NCI-H2029 (cell line): Measurements from ENCODE around the gene SEC62.
A peak's percentile ranks its signal among the peaks of the same experiment; 100 is the strongest.
"Not testable (repeated sequence)": the region's sequence is repeated elsewhere in the genome, so short reads cannot be mapped to it uniquely, and the experiment has no call there.

Experiments used
- DNase-seq: peaks from one replicate; lab custom pipeline; 2025; lab: John Stamatoyannopoulos, UW

SEC62 gene

GRCh38 chr3:170016057-170016456 lies 49.5 kb downstream of the SEC62 start:
- no peak for DNase-seq

- DNase-seq = not testable (repeated sequence)
These were observed 52.7 kb downstream of the SEC62 start for GRCh38 chr3:170019306-170019705.

GRCh38 chr3:170021083-170021482 lies 54.5 kb downstream of the SEC62 start:
- DNase-seq = no peak

- DNase-seq = no peak
These were observed 55.7 kb downstream of the SEC62 start for GRCh38 chr3:170022336-170022735.

GRCh38 chr3:170023165-170023564 lies 56.6 kb downstream of the SEC62 start:
- no peak for DNase-seq

- DNase-seq = no peak
These were observed 58.0 kb downstream of the SEC62 start for GRCh38 chr3:170024581-170024980.

GRCh38 chr3:170027233-170028102 lies 60.9 kb downstream of the SEC62 start:
- DNase-seq = no peak

GRCh38 chr3:170033489-170033888 lies 66.9 kb downstream of the SEC62 start:
- no peak for DNase-seq

- DNase-seq = peak; percentile 72
These were observed 71.1 kb downstream of the SEC62 start, which contains the start of gene GPR160 for GRCh38 chr3:170037463-170038433. Gene GPR160 (plus strand): TSS chr3:170037995. CDS start chr3:170083973, 45,978 bp downstream.

- peak; percentile 31 for DNase-seq
These were observed 72.0 kb downstream of the SEC62 start for GRCh38 chr3:170038434-170039110.

- no peak for DNase-seq
These were observed 73.8 kb downstream of the SEC62 start for GRCh38 chr3:170040418-170040817.

- no peak for DNase-seq
These were observed 76.9 kb downstream of the SEC62 start for GRCh38 chr3:170043506-170043905.

- DNase-seq = no peak
These were observed 77.7 kb downstream of the SEC62 start for GRCh38 chr3:170044271-170044670.

- no peak for DNase-seq
These were observed 78.2 kb downstream of the SEC62 start for GRCh38 chr3:170044795-170045244.

- no peak for DNase-seq
These were observed 79.9 kb downstream of the SEC62 start for GRCh38 chr3:170046269-170047132.

GRCh38 chr3:170047133-170047404 lies 80.5 kb downstream of the SEC62 start:
- no peak for DNase-seq
